ENCODE results near the gene SNX1.
"Not testable (repeated sequence)": the region's sequence is repeated elsewhere in the genome, so short reads cannot be mapped to it uniquely, and the experiment has no call there.

- not testable (repeated sequence) for TF ChIP-seq GATAD2B (conservative IDR thresholded peaks at IDR 0.05; ENCODE audit: low read depth); KAT2A (conservative IDR thresholded peaks at IDR 0.05; ENCODE audit: control insufficient read depth, low read depth, low read length); RAD21 (IDR thresholded peaks at IDR 0.05; ENCODE audit: insufficient read depth, low read depth, low read length); ASH2L (IDR thresholded peaks at IDR 0.05; ENCODE audit: borderline replicate concordance, low read depth); ETV6 (conservative IDR thresholded peaks at IDR 0.05 in 1 of 2, IDR thresholded peaks at IDR 0.05 in 1 of 2; ENCODE audit: borderline replicate concordance in 1 of 2, low read depth in 1 of 2); ZNF274 (IDR thresholded peaks at IDR 0.05; ENCODE audit: insufficient read depth, insufficient read length); ZBED1 (IDR thresholded peaks at IDR 0.05; ENCODE audit: borderline replicate concordance); NR2C2 (IDR thresholded peaks at IDR 0.05; ENCODE audit: borderline replicate concordance, control insufficient read depth, insufficient read length, low read depth); NFYA (IDR thresholded peaks at IDR 0.05; ENCODE audit: borderline replicate concordance, low read depth, low read length); CHD2 (IDR thresholded peaks at IDR 0.05; ENCODE audit: borderline replicate concordance, low read depth, low read length); SRF (IDR thresholded peaks at IDR 0.05; ENCODE audit: low read depth in 2 of 2, low read length in 2 of 2)
- TF ChIP-seq, protein P1, sequence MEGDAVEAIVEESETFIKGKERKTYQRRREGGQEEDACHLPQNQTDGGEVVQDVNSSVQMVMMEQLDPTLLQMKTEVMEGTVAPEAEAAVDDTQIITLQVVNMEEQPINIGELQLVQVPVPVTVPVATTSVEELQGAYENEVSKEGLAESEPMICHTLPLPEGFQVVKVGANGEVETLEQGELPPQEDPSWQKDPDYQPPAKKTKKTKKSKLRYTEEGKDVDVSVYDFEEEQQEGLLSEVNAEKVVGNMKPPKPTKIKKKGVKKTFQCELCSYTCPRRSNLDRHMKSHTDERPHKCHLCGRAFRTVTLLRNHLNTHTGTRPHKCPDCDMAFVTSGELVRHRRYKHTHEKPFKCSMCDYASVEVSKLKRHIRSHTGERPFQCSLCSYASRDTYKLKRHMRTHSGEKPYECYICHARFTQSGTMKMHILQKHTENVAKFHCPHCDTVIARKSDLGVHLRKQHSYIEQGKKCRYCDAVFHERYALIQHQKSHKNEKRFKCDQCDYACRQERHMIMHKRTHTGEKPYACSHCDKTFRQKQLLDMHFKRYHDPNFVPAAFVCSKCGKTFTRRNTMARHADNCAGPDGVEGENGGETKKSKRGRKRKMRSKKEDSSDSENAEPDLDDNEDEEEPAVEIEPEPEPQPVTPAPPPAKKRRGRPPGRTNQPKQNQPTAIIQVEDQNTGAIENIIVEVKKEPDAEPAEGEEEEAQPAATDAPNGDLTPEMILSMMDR (IDR thresholded peaks at IDR 0.05 in 2 of 3, conservative IDR thresholded peaks at IDR 0.05 in 1 of 3; ENCODE audit: control insufficient read depth in 2 of 3, extremely low read depth in 1 of 3, insufficient read depth in 1 of 3, low read depth in 3 of 3, low read length in 3 of 3), result not testable (repeated sequence)
- TF ChIP-seq, protein P2, sequence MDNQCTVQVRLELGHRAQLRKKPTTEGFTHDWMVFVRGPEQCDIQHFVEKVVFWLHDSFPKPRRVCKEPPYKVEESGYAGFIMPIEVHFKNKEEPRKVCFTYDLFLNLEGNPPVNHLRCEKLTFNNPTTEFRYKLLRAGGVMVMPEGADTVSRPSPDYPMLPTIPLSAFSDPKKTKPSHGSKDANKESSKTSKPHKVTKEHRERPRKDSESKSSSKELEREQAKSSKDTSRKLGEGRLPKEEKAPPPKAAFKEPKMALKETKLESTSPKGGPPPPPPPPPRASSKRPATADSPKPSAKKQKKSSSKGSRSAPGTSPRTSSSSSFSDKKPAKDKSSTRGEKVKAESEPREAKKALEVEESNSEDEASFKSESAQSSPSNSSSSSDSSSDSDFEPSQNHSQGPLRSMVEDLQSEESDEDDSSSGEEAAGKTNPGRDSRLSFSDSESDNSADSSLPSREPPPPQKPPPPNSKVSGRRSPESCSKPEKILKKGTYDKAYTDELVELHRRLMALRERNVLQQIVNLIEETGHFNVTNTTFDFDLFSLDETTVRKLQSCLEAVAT (IDR thresholded peaks at IDR 0.05), result not testable (repeated sequence)
These were observed 22.3 kb upstream of the SNX1 start for GRCh38 chr15:64073496-64073895.

Data from GM12878 (cell line).